ENCODE data around the gene CARD11. TPM values are rescaled to one million over a fixed set of nuclear protein-coding genes. Genes with fewer than 3 reads are reported as not detected.

The CARD11 gene
- total and polyA plus RNA-seq, 2 of the 13 experiments (the other 11 are each of a cell fraction or from before 2014, with no cell fraction given), result 0.04 TPM; not detected in 1

GRCh38 chr7:2863461-2864066, 180.1 kb downstream of the CARD11 start (continued):
- TF ChIP-seq SMAD9 (CRISPR knock-in tag; IDR thresholded peaks at IDR 0.05) (no peak; the same call in 1 of the 2 replicates), ZNF335 (CRISPR knock-in tag; IDR thresholded peaks at IDR 0.05) (0 out of 2 replicates have a peak, but pooled peaks have one; percentile 41), RBAK (CRISPR knock-in tag; IDR thresholded peaks at IDR 0.05) (no peak), NPAS2 (CRISPR knock-in tag; IDR thresholded peaks at IDR 0.05; ENCODE audit: borderline replicate concordance) (no peak), ETV6 (CRISPR knock-in tag; conservative IDR thresholded peaks at IDR 0.05) (no peak; the same call in 1 of the 2 replicates), ZFP91 (CRISPR knock-in tag; IDR thresholded peaks at IDR 0.05; ENCODE audit: borderline replicate concordance) (peak; percentile 86), ZBTB4 (CRISPR knock-in tag; IDR thresholded peaks at IDR 0.05; ENCODE audit: borderline replicate concordance) (no peak), JARID2 (CRISPR knock-in tag; IDR thresholded peaks at IDR 0.05; ENCODE audit: insufficient replicate concordance) (no peak), ZSCAN31 (CRISPR knock-in tag; IDR thresholded peaks at IDR 0.05; ENCODE audit: low read depth) (no peak), USF2 (IDR thresholded peaks at IDR 0.05; ENCODE audit: low read depth, low read length) (no peak), USF2 (CRISPR knock-in tag; IDR thresholded peaks at IDR 0.05; ENCODE audit: borderline replicate concordance) (no peak), ZNF280D (CRISPR knock-in tag; IDR thresholded peaks at IDR 0.05) (peak; percentile 84), ZFP36 (IDR thresholded peaks at IDR 0.05; ENCODE audit: borderline replicate concordance, low read depth, low read length, partially characterized antibody) (no peak), FOSL1 (CRISPR knock-in tag; IDR thresholded peaks at IDR 0.05; ENCODE audit: borderline replicate concordance) (peak; percentile 87), RXRA (CRISPR knock-in tag; IDR thresholded peaks at IDR 0.05) (peak; percentile 81)
